BLaER1 treated with 17β-estradiol and CSF1 and Interleukin-3, amounts not matched to agents 10 nM and 100 nM (cell line): ENCODE results near the gene PANX1.
"Not testable (repeated sequence)": the region's sequence is repeated elsewhere in the genome, so short reads cannot be mapped to it uniquely, and the experiment has no call there.

Experiments
- H3K27ac ChIP-seq, 11 experiments: shearing (Covaris generic); formaldehyde crosslinking; 2 replicates each; pipeline ENCODE4 v1.8.1; 2022
- H3K27me3 ChIP-seq, 11 experiments: shearing (Covaris generic); formaldehyde crosslinking; 2 replicates each; pipeline ENCODE4 v1.8.1; 2022
- H3K36me3 ChIP-seq, 11 experiments: shearing (Covaris generic); formaldehyde crosslinking; 2 replicates each; pipeline ENCODE4 v1.8.1; 2022
- H3K4me1 ChIP-seq, 10 experiments: shearing (Covaris generic); formaldehyde crosslinking; 2 replicates each; pipeline ENCODE4 v1.8.1; 2022
- H3K4me2 ChIP-seq, 11 experiments: shearing (Covaris generic); formaldehyde crosslinking; 2 replicates each; pipeline ENCODE4 v1.8.1; 2022
- H3K4me3 ChIP-seq, 10 experiments: shearing (Covaris generic); formaldehyde crosslinking; 2 replicates each; pipeline ENCODE4 v1.8.1; 2022
- H3K9ac ChIP-seq, 11 experiments: shearing (Covaris generic); formaldehyde crosslinking; 2 replicates each; pipeline ENCODE4 v1.8.1; 2022
- H3K9me3 ChIP-seq, 11 experiments: shearing (Covaris generic); formaldehyde crosslinking; replicated peaks in 1 of 11; 2 replicates each; pipeline ENCODE4 v1.8.1; 2022
- H4K20me1 ChIP-seq, 11 experiments: shearing (Covaris generic); formaldehyde crosslinking; 2 replicates each; pipeline ENCODE4 v1.8.1; 2022
- Cebpa-rat ChIP-seq, 11 experiments: shearing (Covaris generic); IDR thresholded peaks; 2 replicates each; pipeline ENCODE4 v1.8.1; 2022

PANX1 gene

GRCh38 chr11:94107363-94107762, 21.3 kb upstream of the PANX1 start:
- TF ChIP-seq Cebpa-rat (IDR thresholded peaks at IDR 0.05), result no peak
- Histone ChIP-seq H3K4me2 (no peak overlapping the region), H4K20me1 (no peaks in the 10 kb centered on the region), H3K9ac (no peak overlapping the region), H3K27me3 (no peaks in the 10 kb centered on the region), H3K9me3 (no peaks in the 10 kb centered on the region), H3K4me1 (no peaks in the 10 kb centered on the region), H3K36me3 (no peaks in the 10 kb centered on the region), H3K4me3 (no peak overlapping the region), H3K27ac (no peak overlapping the region)

- Histone ChIP-seq H3K9ac (no peak overlapping the region), H3K27ac (no peak overlapping the region), H3K4me3 (no peak overlapping the region), H3K27me3 (no peaks in the 10 kb centered on the region), H4K20me1 (no peaks in the 10 kb centered on the region), H3K4me1 (no peaks in the 10 kb centered on the region), H3K9me3 (no peaks in the 10 kb centered on the region), H3K4me2 (no peak overlapping the region), H3K36me3 (no peaks in the 10 kb centered on the region)
- no peak for TF ChIP-seq Cebpa-rat (IDR thresholded peaks at IDR 0.05)
Measured at GRCh38 chr11:94111241-94111640, 17.4 kb upstream of the PANX1 start.

DNA sequence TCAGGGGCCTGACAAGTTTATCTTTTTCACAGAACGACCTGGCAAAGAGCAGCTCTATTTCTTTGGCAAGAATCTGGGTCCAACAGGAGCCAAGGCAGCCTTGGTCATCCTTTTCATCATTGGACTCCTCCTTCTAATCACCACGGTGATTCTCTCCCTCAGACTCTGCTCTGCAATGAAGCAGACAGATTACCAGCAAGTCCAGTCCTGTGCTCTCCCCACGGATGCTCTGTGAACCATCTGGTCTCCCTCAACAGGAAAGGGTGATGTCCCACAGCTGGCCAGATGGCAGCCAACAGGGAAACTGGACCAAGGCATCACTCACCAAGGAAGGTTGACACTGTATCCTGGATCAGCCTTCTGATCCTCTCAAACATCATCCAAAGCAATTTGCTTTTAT, 17.0 kb upstream of the PANX1 start:
- Histone ChIP-seq H3K36me3 (no peaks in the 10 kb centered on the region), H4K20me1 (no peaks in the 10 kb centered on the region), H3K9ac (no peak overlapping the region), H3K4me2 (no peak overlapping the region), H3K27me3 (no peaks in the 10 kb centered on the region), H3K9me3 (no peaks in the 10 kb centered on the region), H3K27ac (no peak overlapping the region), H3K4me1 (no peaks in the 10 kb centered on the region), H3K4me3 (no peak overlapping the region)
- no peak for TF ChIP-seq Cebpa-rat (IDR thresholded peaks at IDR 0.05)

DNA sequence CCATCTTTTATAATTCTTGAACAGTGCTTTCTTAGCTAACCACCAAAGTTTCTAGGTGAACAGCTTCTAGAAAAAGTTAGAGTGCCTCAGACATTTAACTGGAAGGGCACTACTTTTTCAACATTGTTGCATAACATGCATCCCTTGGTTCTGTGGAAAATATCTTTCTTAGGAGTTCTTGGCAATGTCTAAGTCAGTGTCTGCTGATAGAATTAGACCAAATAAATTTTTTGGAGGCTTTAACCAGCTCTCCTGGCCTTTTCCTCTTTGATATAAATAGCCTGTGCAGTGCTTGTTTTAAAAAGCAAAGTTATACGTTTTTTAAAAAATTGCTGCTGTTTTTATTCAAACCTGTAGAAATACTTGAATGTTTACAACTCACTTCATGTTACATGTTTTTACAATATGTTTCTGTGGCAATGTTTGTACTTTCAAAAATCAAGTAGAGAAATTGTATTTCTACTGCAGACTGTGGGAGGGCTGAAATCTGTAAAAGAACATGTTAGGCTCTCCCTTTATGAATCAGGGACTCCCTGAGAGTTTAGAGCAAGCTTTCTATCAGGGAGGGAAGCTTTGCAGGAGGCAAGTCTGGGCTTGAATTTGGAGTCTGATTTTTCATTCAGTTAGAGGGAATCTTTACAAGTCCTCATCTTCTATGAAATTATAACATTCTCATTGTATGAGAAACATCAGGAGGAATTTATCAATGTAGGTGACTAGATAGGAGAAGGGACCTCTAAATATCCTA, 16.3 kb upstream of the PANX1 start:
- Histone ChIP-seq H3K27ac (no peak overlapping the region), H3K4me3 (no peak overlapping the region), H3K9me3 (no peaks in the 10 kb centered on the region), H3K4me2 (no peak overlapping the region), H3K36me3 (no peaks in the 10 kb centered on the region), H3K9ac (no peak overlapping the region), H4K20me1 (no peaks in the 10 kb centered on the region), H3K27me3 (no peaks in the 10 kb centered on the region), H3K4me1 (no peaks in the 10 kb centered on the region)
- TF ChIP-seq Cebpa-rat (IDR thresholded peaks at IDR 0.05), result no peak

DNA sequence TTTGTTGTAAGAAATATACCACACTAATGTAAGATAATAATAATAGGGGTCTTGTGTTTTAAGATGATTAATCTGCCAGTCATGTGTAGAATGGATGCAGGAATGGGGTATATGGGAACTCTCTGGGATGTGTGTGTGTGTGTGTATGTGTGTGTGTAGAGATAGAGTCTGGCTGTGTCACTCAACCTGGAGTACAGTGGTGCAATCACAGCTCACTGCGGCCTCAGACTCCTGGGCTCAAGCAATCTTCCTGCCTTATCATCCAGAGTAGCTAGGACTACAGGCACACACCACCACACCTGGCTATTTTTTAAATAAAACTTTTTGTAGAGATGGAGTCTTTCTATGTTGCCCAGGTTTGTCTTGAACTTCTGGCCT, 11.5 kb upstream of the PANX1 start:
- no peaks in the 10 kb centered on the region for H3K36me3 ChIP-seq
- no peak for TF ChIP-seq Cebpa-rat (IDR thresholded peaks at IDR 0.05)

DNA sequence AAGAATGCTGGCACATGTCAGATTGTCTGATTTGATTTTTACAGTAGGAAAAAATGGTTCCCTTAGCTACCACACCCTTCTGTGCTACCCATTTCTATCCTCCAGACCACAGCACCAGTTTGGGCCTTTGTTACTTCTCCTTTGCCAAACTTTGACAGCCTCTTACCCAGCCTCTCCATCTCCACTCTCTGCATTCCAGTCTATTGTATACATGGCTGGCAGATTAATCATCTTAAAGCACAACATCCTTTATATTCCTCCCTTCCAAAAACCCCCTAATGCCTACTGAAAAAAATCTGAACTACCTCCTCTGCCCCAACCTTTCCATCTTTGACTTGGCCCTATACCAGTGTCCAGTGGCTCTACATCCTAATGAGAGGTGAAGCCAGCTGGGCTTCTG, 10.8 kb upstream of the PANX1 start:
- no peak overlapping the region for H3K9ac ChIP-seq
- no peaks in the 10 kb centered on the region for H3K36me3 ChIP-seq
- TF ChIP-seq Cebpa-rat (IDR thresholded peaks at IDR 0.05), result no peak
- no peak overlapping the region for H3K27ac ChIP-seq
- H4K20me1 ChIP-seq, result no peaks in the 10 kb centered on the region
- no peaks in the 10 kb centered on the region for H3K27me3 ChIP-seq
- no peaks in the 10 kb centered on the region for H3K4me1 ChIP-seq
- H3K4me2 ChIP-seq, result no peak overlapping the region
- peaks cover 0 to 15% (median 9%) of the 10 kb centered on the region in 11 experiments; a peak in 15 of 22 replicates for H3K9me3 ChIP-seq
- no peak overlapping the region for H3K4me3 ChIP-seq

More for the DNA sequence above, 11.5 kb upstream of the PANX1 start:
- Histone ChIP-seq H3K4me2 (no peak overlapping the region), H3K9me3 (peaks cover 0 to 15% (median 9%) of the 10 kb centered on the region in 11 experiments; a peak in 15 of 22 replicates), H4K20me1 (no peaks in the 10 kb centered on the region), H3K4me3 (no peak overlapping the region), H3K27me3 (no peaks in the 10 kb centered on the region), H3K27ac (no peak overlapping the region), H3K9ac (no peak overlapping the region), H3K4me1 (no peaks in the 10 kb centered on the region)

GRCh38 chr11:94119676-94120075, 9.0 kb upstream of the PANX1 start:
- not testable (repeated sequence) for H3K27me3 ChIP-seq, H4K20me1 ChIP-seq, H3K27ac ChIP-seq, H3K36me3 ChIP-seq, H3K4me1 ChIP-seq, H3K4me3 ChIP-seq, H3K4me2 ChIP-seq, H3K9ac ChIP-seq
- H3K9me3 ChIP-seq, result peaks cover 4 to 24% (median 16%) of the 10 kb centered on the region in 11 experiments; a peak in 21 of 22 replicates

- not testable (repeated sequence) for H3K4me2 ChIP-seq, H4K20me1 ChIP-seq, H3K27ac ChIP-seq, H3K27me3 ChIP-seq, H3K9ac ChIP-seq, H3K4me1 ChIP-seq, H3K4me3 ChIP-seq, H3K36me3 ChIP-seq
- H3K9me3 ChIP-seq, result peaks cover 12 to 32% (median 25%) of the 10 kb centered on the region in 11 experiments; a peak in 21 of 22 replicates
Measured at GRCh38 chr11:94120516-94120915, 8.1 kb upstream of the PANX1 start.

DNA sequence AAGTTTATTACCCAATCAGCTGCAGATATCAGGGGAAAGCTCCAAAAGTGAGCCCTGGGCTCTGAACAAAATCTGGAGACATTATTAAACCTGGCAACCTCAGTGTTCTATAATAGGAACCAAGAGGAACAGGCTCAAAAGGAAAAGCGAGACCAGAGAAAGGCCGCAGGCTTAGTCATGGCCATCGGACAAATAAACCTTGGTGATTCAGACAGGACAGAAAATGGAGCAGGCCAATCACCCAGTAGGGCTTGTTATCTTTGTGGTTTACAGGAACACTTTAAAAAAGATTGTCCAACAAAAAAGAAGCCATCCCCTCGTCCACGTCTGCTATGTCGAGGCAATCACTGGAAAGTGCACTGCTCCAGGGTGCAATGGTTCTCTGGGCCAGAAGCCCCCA, 7.7 kb upstream of the PANX1 start:
- H3K27me3 ChIP-seq, result no peaks in the 10 kb centered on the region
- no peaks in the 10 kb centered on the region for H4K20me1 ChIP-seq
- no peak overlapping the region for H3K4me2 ChIP-seq
- no peaks in the 10 kb centered on the region for H3K36me3 ChIP-seq
- H3K27ac ChIP-seq, result no peak overlapping the region
- peaks cover 17 to 36% (median 29%) of the 10 kb centered on the region in 11 experiments; a peak in 21 of 22 replicates for H3K9me3 ChIP-seq
- TF ChIP-seq Cebpa-rat (IDR thresholded peaks at IDR 0.05), result no peak
- no peak overlapping the region for H3K9ac ChIP-seq
- no peaks in the 10 kb centered on the region for H3K4me1 ChIP-seq
- no peak overlapping the region for H3K4me3 ChIP-seq

GRCh38 chr11:94125407-94126115, 3.1 kb upstream of the PANX1 start:
- H3K4me3 ChIP-seq, result no peak overlapping the region

More at GRCh38 chr11:94125407-94126115, 3.1 kb upstream of the PANX1 start:
- Histone ChIP-seq H3K27ac (no peak overlapping the region), H3K36me3 (no peaks in the 10 kb centered on the region), H3K4me2 (no peak overlapping the region), H3K4me1 (peaks cover 23 to 28% (median 25%) of the 10 kb centered on the region in 10 experiments), H3K9ac (no peak overlapping the region), H4K20me1 (peaks cover 0 to 12% (median 5%) of the 10 kb centered on the region in 11 experiments; a peak in 10 of 22 replicates), H3K9me3 (peaks cover 10 to 31% (median 20%) of the 10 kb centered on the region in 11 experiments; a peak in 20 of 22 replicates), H3K27me3 (no peaks in the 10 kb centered on the region)
- TF ChIP-seq Cebpa-rat (IDR thresholded peaks at IDR 0.05), result no peak
